ENCODE results near the gene GOLGA8K.
"Not testable (repeated sequence)": the region's sequence is repeated elsewhere in the genome, so short reads cannot be mapped to it uniquely, and the experiment has no call there.

GOLGA8K gene

GRCh38 chr15:32352748-32353147 is 50.3 kb downstream of the GOLGA8K start:
- not testable (repeated sequence) for H3K27ac ChIP-seq (ENCODE audit: low read depth, low read length); H3K27me3 ChIP-seq (ENCODE audit: insufficient read depth, low read length)
- WGBS = no CpG with 5 or more reads among the region's 7 CpGs

GRCh38 chr15:32350563-32351220 is 52.4 kb downstream of the GOLGA8K start:
- H3K27ac ChIP-seq (ENCODE audit: low read depth, low read length); H3K36me3 ChIP-seq (ENCODE audit: insufficient read depth, low read length); H3K4me1 ChIP-seq (ENCODE audit: insufficient read depth, low read length); H3K9ac ChIP-seq (ENCODE audit: low read depth, low read length); H3K27me3 ChIP-seq (ENCODE audit: insufficient read depth, low read length); H3K4me3 ChIP-seq (ENCODE audit: low read length); H3K9me3 ChIP-seq (ENCODE audit: insufficient read depth, low read depth, low read length): not testable (repeated sequence)
- 64% methylated on average over 2 of the region's 4 CpGs for WGBS

More at GRCh38 chr15:32352748-32353147, 50.3 kb downstream of the GOLGA8K start:
- H3K9me3 ChIP-seq (ENCODE audit: insufficient read depth, low read depth, low read length); H3K36me3 ChIP-seq (ENCODE audit: insufficient read depth, low read length); H3K4me3 ChIP-seq (ENCODE audit: low read length); H3K9ac ChIP-seq (ENCODE audit: low read depth, low read length); H3K4me1 ChIP-seq (ENCODE audit: insufficient read depth, low read length): not testable (repeated sequence)

- not testable (repeated sequence) for H3K4me3 ChIP-seq (ENCODE audit: low read length); H3K9me3 ChIP-seq (ENCODE audit: insufficient read depth, low read depth, low read length); H3K27ac ChIP-seq (ENCODE audit: low read depth, low read length); H3K4me1 ChIP-seq (ENCODE audit: insufficient read depth, low read length); H3K36me3 ChIP-seq (ENCODE audit: insufficient read depth, low read length); H3K9ac ChIP-seq (ENCODE audit: low read depth, low read length)
- H3K27me3 ChIP-seq (ENCODE audit: insufficient read depth, low read length) = peaks cover 14% of the 10 kb centered on the region
- no CpG with 5 or more reads among the region's 31 CpGs for WGBS
Observed at GRCh38 chr15:32347037-32347436, 56.1 kb downstream of the GOLGA8K start.

GRCh38 chr15:32345978-32346547 is 57.0 kb downstream of the GOLGA8K start:
- H3K9ac ChIP-seq (ENCODE audit: low read depth, low read length); H3K4me3 ChIP-seq (ENCODE audit: low read length); H3K4me1 ChIP-seq (ENCODE audit: insufficient read depth, low read length); H3K27ac ChIP-seq (ENCODE audit: low read depth, low read length); H3K36me3 ChIP-seq (ENCODE audit: insufficient read depth, low read length); H3K9me3 ChIP-seq (ENCODE audit: insufficient read depth, low read depth, low read length): not testable (repeated sequence)
- peaks cover 18% of the 10 kb centered on the region for H3K27me3 ChIP-seq (ENCODE audit: insufficient read depth, low read length)
- WGBS = 0% methylated on average over 6 of the region's 46 CpGs

- H3K4me1 ChIP-seq (ENCODE audit: insufficient read depth, low read length); H3K9ac ChIP-seq (ENCODE audit: low read depth, low read length); H3K9me3 ChIP-seq (ENCODE audit: insufficient read depth, low read depth, low read length); H3K27ac ChIP-seq (ENCODE audit: low read depth, low read length); H3K4me3 ChIP-seq (ENCODE audit: low read length); H3K36me3 ChIP-seq (ENCODE audit: insufficient read depth, low read length): not testable (repeated sequence)
- WGBS = 80% methylated on average over 1 of the region's 3 CpGs
- peaks cover 18% of the 10 kb centered on the region for H3K27me3 ChIP-seq (ENCODE audit: insufficient read depth, low read length)
Observed at GRCh38 chr15:32343921-32344320, 59.2 kb downstream of the GOLGA8K start.
